GM19463 (cell line): Measurements from ENCODE around the gene C8A.

Source experiments
- ATAC-seq: cut with Tn5 transposase; IDR thresholded peaks from one replicate; pipeline ENCODE4 v1.9.1; 2021; ENCODE audit warnings: mild to moderate bottlenecking, moderate library complexity; ENCODE audit not compliant: unreplicated experiment

C8A gene

GRCh38 chr1:56854521-56855099, at the start of gene C8A:
Gene C8A, plus strand, starts transcription at chr1:56854797. Its CDS starts 105 bp downstream, at chr1:56854902.
- ATAC-seq = no peak

- ATAC-seq = no peak
Observed at GRCh38 chr1:56806804-56807203, 47.8 kb upstream of the C8A start.

GRCh38 chr1:56808410-56808809, 46.2 kb upstream of the C8A start:
- no peak for ATAC-seq

DNA sequence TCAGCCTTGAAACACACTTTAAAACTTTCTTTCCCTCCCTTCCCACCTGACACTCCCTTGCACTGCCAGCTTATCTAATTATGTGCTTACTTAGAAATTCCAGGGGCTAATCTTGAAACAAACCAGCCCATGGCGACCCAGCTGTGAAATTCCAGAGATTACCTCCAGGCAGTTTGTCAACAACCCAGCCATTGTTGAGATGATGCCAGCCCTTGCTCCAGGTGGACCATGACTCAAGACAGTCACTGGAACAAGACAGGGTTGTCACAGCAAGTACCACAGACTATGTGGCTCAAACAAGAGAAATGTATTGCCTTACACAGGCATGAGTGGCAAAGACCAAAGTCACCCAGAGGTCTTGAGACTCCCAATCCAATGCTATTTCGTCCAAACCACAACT, 43.3 kb upstream of the C8A start:
- no peak for ATAC-seq

- no peak for ATAC-seq
Observed at GRCh38 chr1:56814205-56814604, 40.4 kb upstream of the C8A start.

DNA sequence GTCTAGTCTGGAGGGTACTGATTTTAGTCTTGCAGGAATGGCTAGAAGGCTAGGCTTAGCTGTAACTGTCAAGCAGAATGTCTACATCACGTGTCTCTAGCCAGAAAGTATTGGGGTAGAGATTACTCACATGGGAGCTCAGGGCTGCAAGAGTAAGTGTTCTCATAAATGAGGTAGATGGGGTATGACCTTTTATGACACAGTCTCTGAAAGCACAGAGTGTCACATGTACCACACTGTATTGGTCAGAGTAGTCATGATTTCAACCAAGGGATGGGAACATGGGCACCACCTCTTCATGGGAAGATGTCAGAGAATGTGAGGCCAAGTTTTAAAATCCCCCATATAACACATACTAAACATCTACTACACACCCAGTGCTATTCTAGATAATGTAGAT, 38.3 kb upstream of the C8A start:
- ATAC-seq = no peak

DNA sequence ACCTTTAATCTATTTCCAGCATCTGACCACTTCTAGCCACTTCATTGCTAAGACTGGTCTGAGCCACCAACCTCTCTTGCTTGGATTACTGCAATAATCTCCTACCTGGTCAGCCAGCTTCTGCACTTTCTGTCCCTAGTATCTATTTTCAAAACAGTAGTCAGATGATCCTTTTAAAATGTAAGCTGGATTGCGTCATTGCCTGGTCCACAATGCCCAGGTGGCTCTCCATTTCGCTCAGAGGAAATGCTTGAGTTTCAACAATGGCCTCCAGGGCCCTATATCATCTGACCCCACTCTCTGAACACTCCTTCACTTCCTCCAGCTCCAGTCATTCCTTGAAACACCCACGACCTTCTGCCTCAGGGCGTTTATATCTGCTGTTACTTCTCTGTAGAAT, 37.7 kb upstream of the C8A start:
- peak; percentile 62 for ATAC-seq

GRCh38 chr1:56817716-56818463, 36.7 kb upstream of the C8A start:
- no peak for ATAC-seq

DNA sequence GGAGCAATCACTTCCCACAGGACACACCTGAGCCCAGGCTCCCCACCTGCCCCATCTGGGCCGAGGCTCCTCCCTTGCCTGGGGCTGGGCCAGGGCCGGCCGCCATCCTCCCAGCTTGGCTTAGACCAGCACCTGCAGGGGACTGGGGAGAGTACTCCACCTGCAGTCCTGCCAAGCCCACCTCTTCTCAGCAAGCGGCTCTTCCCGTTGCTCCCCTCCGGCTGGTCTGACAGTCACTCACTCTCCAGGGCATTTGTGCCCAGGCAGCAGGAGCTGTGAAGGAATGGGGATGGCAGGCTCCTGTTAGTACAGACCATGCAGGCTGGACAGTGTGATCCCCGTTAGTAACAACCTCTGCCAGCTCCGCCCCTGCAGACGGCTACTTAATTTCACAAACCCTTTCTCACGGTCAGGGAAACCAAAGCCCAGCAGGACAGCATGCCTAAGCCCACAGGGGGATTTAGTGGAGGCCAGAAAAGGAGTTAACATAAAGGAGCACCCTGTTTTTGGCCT, 35.2 kb upstream of the C8A start, which contains the start of gene FYB2:
Gene FYB2, minus strand, starts transcription at position 18 of the 513 bp plus-strand sequence. CDS start 114 bp downstream, outside the sequence.
- no peak for ATAC-seq

GRCh38 chr1:56820755-56821461, 33.7 kb upstream of the C8A start:
- peak; percentile 58 for ATAC-seq

- no peak for ATAC-seq
Observed at GRCh38 chr1:56821462-56821797, 33.2 kb upstream of the C8A start.

GRCh38 chr1:56824271-56824670, 30.3 kb upstream of the C8A start:
- no peak for ATAC-seq

DNA sequence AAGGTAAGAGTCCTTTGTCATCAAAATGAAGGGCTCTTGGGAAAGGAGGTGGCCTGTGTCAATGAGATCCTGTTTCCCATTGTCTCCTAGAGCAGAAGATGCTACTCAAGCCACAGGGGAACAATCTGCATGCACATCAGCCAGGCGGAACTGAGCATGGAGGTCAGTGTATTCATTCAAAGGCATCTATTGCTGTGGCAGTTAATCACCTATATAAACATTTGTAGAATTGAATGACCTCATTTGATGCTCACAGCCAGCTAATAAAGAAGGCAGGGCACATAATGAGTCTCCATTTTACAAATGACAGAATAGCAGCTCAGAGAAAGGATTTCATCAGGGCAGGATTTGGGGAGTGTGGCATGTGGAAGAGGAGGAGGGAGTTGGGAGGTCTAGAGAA, 29.7 kb upstream of the C8A start:
- no peak for ATAC-seq

DNA sequence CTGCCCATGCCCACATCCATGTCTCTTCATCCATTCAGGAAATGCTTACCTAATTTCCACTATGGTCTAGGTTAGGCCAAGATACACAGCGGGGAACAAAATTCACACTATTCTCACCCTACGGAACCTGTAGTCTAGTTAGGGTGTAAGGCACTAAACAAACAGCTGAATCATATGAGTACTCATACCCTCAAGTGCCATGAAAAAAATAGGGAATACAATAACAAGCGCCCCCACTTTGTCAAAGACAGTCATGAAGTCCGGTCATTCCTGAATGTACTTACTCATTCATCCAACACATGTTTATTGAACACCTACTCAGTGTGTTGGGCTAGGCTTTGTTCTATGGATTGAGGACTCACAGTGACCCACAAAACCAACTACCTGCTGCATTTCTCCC, 29.2 kb upstream of the C8A start:
- ATAC-seq = no peak

- no peak for ATAC-seq
Observed at GRCh38 chr1:56827711-56828110, 26.9 kb upstream of the C8A start.

DNA sequence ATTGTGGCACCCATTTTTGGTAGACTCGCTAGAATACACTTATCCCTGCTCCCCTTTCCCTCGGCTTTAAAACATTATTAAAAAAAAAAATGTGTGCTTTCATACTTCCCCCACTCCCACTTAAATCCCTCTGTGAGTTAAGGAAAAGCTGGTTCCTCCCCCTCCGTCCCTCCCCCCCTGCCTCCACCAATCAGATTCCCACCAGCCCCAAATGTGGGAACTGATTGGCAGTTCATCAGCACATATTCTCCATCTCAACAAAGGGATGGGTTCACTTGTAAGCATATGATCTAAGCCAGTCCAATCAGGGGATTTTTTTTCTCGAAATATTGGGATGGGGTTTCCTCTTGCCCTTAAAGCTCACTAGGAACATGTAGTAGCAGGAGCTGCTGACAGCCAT, 24.5 kb upstream of the C8A start:
- no peak for ATAC-seq

- ATAC-seq = peak; percentile 68
Observed at GRCh38 chr1:56831871-56832693, 22.5 kb upstream of the C8A start.

DNA sequence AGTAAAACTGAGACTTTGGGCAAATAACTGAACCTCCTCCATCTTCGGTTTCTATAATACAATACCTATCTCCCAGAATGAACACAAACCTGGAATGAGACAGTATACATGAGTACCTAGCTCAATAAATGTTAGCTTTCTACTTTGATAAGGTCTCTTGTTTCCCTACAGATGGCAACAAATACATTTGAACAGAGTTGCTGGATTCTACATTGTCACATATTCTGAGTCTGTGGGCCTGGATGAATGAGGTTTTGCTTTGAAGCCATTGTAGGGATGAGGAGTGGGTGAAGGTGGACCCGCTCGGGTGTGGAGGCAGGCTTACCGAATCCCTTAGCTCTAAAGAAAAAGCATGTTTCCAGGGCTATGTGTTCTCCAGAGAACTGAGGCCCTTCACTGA, 21.5 kb upstream of the C8A start:
- no peak for ATAC-seq

DNA sequence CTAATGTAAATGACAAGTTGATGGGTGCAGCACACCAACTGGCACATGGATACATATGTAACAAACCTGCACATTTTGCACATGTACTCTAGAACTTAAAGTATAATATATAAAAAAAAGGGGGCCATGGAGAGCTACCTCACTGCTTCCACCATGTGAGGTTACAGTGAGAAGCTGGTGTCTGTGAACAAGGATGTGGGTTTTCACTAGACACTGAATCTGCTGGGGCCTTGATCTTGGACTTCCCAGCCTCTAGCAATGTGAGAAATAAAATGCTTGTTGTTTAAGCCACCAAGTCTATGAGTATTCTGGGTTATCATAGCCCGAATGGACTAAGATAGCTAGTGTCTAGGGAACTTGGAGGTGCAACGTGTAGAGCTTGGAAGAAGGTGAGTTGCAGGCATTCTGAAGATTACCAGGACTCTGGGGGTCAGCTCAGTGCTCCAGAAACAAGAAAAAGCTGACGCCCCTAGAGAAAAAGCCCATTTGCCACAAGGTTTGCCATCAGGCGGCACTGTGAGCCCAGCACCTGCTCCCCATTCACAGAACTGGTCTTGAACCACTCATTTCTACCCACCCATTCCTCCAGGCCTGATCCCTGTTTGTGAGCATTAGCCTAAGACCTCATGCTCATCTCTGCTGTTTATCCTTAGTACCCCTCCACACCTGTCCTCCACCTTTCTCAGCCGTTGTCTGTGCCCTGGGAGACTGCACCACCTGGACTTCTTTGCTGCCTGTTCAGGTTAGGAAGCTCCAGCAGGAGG, 20.3 kb upstream of the C8A start:
- no peak for ATAC-seq

- ATAC-seq = no peak
Observed at GRCh38 chr1:56835657-56836056, 18.9 kb upstream of the C8A start.
